ENCODE results near the gene TNIK. TPM values are rescaled to one million over a fixed set of nuclear protein-coding genes. Genes with fewer than 3 reads are reported as not detected.

TNIK gene
- polyA plus RNA-seq, 1 of the 3 experiments (the other 2 are of a cell fraction): 19.4 TPM

GRCh38 chr3:171092467-171092911, 367.7 kb downstream of the TNIK start:
- H3K36me3 ChIP-seq (replicated peaks in 1 of 2; ENCODE audit: control insufficient read depth in 1 of 2, insufficient read depth in 2 of 2, low read length in 1 of 2): peaks cover 0 to 30% of the 10 kb centered on the region in 2 experiments
- no peak overlapping the region for H2AFZ ChIP-seq (ENCODE audit: low read depth)
- WGBS (ENCODE audit: low lambda C conversion rate): 88% methylated on average over 1 of the region's 1 CpG
- H3K9ac ChIP-seq: no peak overlapping the region
- H3K79me2 ChIP-seq (ENCODE audit: insufficient read depth): no peaks in the 10 kb centered on the region
- TF ChIP-seq, protein P1, sequence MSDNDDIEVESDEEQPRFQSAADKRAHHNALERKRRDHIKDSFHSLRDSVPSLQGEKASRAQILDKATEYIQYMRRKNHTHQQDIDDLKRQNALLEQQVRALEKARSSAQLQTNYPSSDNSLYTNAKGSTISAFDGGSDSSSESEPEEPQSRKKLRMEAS (IDR thresholded peaks at IDR 0.05; ENCODE audit: low read depth): no peak
- no peak for TF ChIP-seq YY1 (IDR thresholded peaks at IDR 0.05; ENCODE audit: low read depth)
- no peak for TF ChIP-seq RFX5 (IDR thresholded peaks at IDR 0.05; ENCODE audit: low read length)
- no peak for TF ChIP-seq FOSL2 (IDR thresholded peaks at IDR 0.05; ENCODE audit: borderline replicate concordance, low read depth)
- TF ChIP-seq, protein P2, sequence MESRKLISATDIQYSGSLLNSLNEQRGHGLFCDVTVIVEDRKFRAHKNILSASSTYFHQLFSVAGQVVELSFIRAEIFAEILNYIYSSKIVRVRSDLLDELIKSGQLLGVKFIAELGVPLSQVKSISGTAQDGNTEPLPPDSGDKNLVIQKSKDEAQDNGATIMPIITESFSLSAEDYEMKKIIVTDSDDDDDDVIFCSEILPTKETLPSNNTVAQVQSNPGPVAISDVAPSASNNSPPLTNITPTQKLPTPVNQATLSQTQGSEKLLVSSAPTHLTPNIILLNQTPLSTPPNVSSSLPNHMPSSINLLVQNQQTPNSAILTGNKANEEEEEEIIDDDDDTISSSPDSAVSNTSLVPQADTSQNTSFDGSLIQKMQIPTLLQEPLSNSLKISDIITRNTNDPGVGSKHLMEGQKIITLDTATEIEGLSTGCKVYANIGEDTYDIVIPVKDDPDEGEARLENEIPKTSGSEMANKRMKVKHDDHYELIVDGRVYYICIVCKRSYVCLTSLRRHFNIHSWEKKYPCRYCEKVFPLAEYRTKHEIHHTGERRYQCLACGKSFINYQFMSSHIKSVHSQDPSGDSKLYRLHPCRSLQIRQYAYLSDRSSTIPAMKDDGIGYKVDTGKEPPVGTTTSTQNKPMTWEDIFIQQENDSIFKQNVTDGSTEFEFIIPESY (IDR thresholded peaks at IDR 0.05; ENCODE audit: borderline replicate concordance, low read depth): no peak
- no peak for TF ChIP-seq ELF1 (IDR thresholded peaks at IDR 0.05)
- TF ChIP-seq RCOR1 (IDR thresholded peaks at IDR 0.05; ENCODE audit: low read length): no peak
- no peak for TF ChIP-seq USF2 (IDR thresholded peaks at IDR 0.05; ENCODE audit: borderline replicate concordance, low read depth, low read length)
- CTCF ChIA-PET: no interaction called here
- H3K27ac ChIP-seq (ENCODE audit: low read depth in 2 of 2, low read length in 1 of 2): no peak overlapping the region
- peaks cover 9 to 22% of the 10 kb centered on the region in 2 experiments for H3K4me1 ChIP-seq (ENCODE audit: control insufficient read depth in 1 of 2, insufficient read depth in 2 of 2, low read depth in 1 of 2, low read length in 1 of 2)
- DNase-seq: no peak
- no peaks in the 10 kb centered on the region for H3K27me3 ChIP-seq (ENCODE audit: insufficient read depth)
- no peaks in the 10 kb centered on the region for H3K9me2 ChIP-seq
- H4K20me1 ChIP-seq (ENCODE audit: insufficient read depth): no peaks in the 10 kb centered on the region; the same call in 1 of the 2 replicates
- POLR2A ChIA-PET: no interaction called here
- H3K4me2 ChIP-seq: no peak overlapping the region
- H3K4me3 ChIP-seq (ENCODE audit: low read depth in 2 of 2, low read length in 1 of 2): no peak overlapping the region
- no peaks in the 10 kb centered on the region for H3K9me3 ChIP-seq
- peaks cover 22% of the 10 kb centered on the region for H3F3A ChIP-seq (replicated peaks; ENCODE audit: insufficient read depth)

GRCh38 chr3:171090321-171090720, 369.9 kb downstream of the TNIK start:
- no peak overlapping the region for H3K9ac ChIP-seq
- WGBS (ENCODE audit: low lambda C conversion rate): 97% methylated on average over 2 of the region's 2 CpGs
- H3K4me2 ChIP-seq: peak overlapping the region; percentile 73; the same call in 1 of the 2 replicates
- no peaks in the 10 kb centered on the region for H3K27me3 ChIP-seq (ENCODE audit: insufficient read depth)
- no peaks in the 10 kb centered on the region; the same call in 1 of the 2 replicates for H4K20me1 ChIP-seq (ENCODE audit: insufficient read depth)
- H3K79me2 ChIP-seq (ENCODE audit: insufficient read depth): no peaks in the 10 kb centered on the region
- H3K9me3 ChIP-seq: no peaks in the 10 kb centered on the region
- peak overlapping the region; percentile 44 to 88; a peak in 3 of 4 replicates for H3K27ac ChIP-seq (ENCODE audit: low read depth in 2 of 2, low read length in 1 of 2)
- peaks cover 9 to 22% of the 10 kb centered on the region in 2 experiments for H3K4me1 ChIP-seq (ENCODE audit: control insufficient read depth in 1 of 2, insufficient read depth in 2 of 2, low read depth in 1 of 2, low read length in 1 of 2)
- no peak overlapping the region for H2AFZ ChIP-seq (ENCODE audit: low read depth)
- no peak overlapping the region for H3K4me3 ChIP-seq (ENCODE audit: low read depth in 2 of 2, low read length in 1 of 2)
- H3F3A ChIP-seq (replicated peaks; ENCODE audit: insufficient read depth): peaks cover 22% of the 10 kb centered on the region
- H3K36me3 ChIP-seq (replicated peaks in 1 of 2; ENCODE audit: control insufficient read depth in 1 of 2, insufficient read depth in 2 of 2, low read length in 1 of 2): peaks cover 13 to 33% of the 10 kb centered on the region in 2 experiments
- no peak for DNase-seq
- CTCF ChIA-PET: interaction anchor here (0.6 to 1.9 kb wide), 4 partner anchors 33 to 1533 kb away, joined by 3 to 6 read pairs (median 4); no protein-coding TSS in a partner anchor
- POLR2A ChIA-PET: no interaction called here
- H3K9me2 ChIP-seq: no peaks in the 10 kb centered on the region
- TF ChIP-seq, protein P3, sequence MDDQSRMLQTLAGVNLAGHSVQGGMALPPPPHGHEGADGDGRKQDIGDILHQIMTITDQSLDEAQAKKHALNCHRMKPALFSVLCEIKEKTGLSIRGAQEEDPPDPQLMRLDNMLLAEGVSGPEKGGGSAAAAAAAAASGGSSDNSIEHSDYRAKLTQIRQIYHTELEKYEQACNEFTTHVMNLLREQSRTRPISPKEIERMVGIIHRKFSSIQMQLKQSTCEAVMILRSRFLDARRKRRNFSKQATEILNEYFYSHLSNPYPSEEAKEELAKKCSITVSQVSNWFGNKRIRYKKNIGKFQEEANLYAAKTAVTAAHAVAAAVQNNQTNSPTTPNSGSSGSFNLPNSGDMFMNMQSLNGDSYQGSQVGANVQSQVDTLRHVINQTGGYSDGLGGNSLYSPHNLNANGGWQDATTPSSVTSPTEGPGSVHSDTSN (IDR thresholded peaks at IDR 0.05): no peak
- TF ChIP-seq, protein P2 (IDR thresholded peaks at IDR 0.05; ENCODE audit: borderline replicate concordance, low read depth): no peak
- TF ChIP-seq EZH2phosphoT487 (IDR thresholded peaks at IDR 0.05; ENCODE audit: borderline replicate concordance, low read depth) (no peak), FOSL2 (IDR thresholded peaks at IDR 0.05; ENCODE audit: borderline replicate concordance, low read depth) (no peak), USF1 (IDR thresholded peaks at IDR 0.05; ENCODE audit: borderline replicate concordance, low read depth) (no peak), TEAD4 (IDR thresholded peaks at IDR 0.05; ENCODE audit: borderline replicate concordance, insufficient read depth) (no peak), USF2 (IDR thresholded peaks at IDR 0.05; ENCODE audit: borderline replicate concordance, low read depth, low read length) (no peak), MEF2A (IDR thresholded peaks at IDR 0.05; ENCODE audit: borderline replicate concordance, low read depth) (no peak), EP300 (IDR thresholded peaks at IDR 0.05; ENCODE audit: borderline replicate concordance in 1 of 2, low read depth in 1 of 2, low read length in 1 of 2) (no peak), NFIC (IDR thresholded peaks at IDR 0.05; ENCODE audit: borderline replicate concordance) (no peak)
